Forelimb muscle (tissue), 1 donor: ENCODE results near the gene PRCP. TPM values are rescaled to one million over a fixed set of nuclear protein-coding genes. Genes with fewer than 3 reads are reported as not detected.

Source experiments
- DNase-seq: peaks from one replicate; pipeline ENCODE4 v3.0.0-alpha.2; 2013; ENCODE audit warnings: low read depth
- polyA plus RNA-seq: library from polyadenylated mRNA; unstranded; fragments of 120-200 nt; gene quantifications from one replicate; pipeline ENCODE4 v1.2.1, GENCODE V29; 2013; ENCODE audit not compliant: insufficient read length

PRCP gene
- polyA plus RNA-seq, 1 donor = 96.3 TPM

GRCh38 chr11:82907371-82907770 is 7.1 kb upstream of the PRCP start:
- DNase-seq = no peak

- DNase-seq = no peak
Observed at GRCh38 chr11:82906931-82907330, 6.7 kb upstream of the PRCP start.

- DNase-seq = no peak
Observed at GRCh38 chr11:82906236-82906635, 6.0 kb upstream of the PRCP start.

- no peak for DNase-seq
Observed at GRCh38 chr11:82903843-82904586, 3.8 kb upstream of the PRCP start.

GRCh38 chr11:82902880-82903279 is 2.6 kb upstream of the PRCP start:
- no peak for DNase-seq

- DNase-seq = no peak
Observed at GRCh38 chr11:82901922-82902485, 1.8 kb upstream of the PRCP start.

- peak; percentile 94 for DNase-seq
Observed at GRCh38 chr11:82901165-82901921, 1.1 kb upstream of the PRCP start, which contains the start of gene DDIAS. DDIAS (plus strand) TSS chr11:82901736; CDS start chr11:82914739, 13,003 bp downstream.

- no peak for DNase-seq
Observed at GRCh38 chr11:82899957-82900276, 313 bp downstream of the PRCP start.

GRCh38 chr11:82899186-82899820 is 927 bp downstream of the PRCP start:
- DNase-seq = no peak

- DNase-seq = no peak
Observed at GRCh38 chr11:82898241-82898640, 2.0 kb downstream of the PRCP start.

- DNase-seq = no peak
Observed at GRCh38 chr11:82896183-82896582, 4.0 kb downstream of the PRCP start.

GRCh38 chr11:82895437-82896091 is 4.7 kb downstream of the PRCP start:
- DNase-seq = no peak

GRCh38 chr11:82892611-82893169 is 7.5 kb downstream of the PRCP start:
- no peak for DNase-seq

- DNase-seq = no peak
Observed at GRCh38 chr11:82890936-82891335, 9.3 kb downstream of the PRCP start.

- no peak for DNase-seq
Observed at GRCh38 chr11:82890002-82890341, 10.3 kb downstream of the PRCP start.

GRCh38 chr11:82889133-82890001 is 10.9 kb downstream of the PRCP start:
- DNase-seq = no peak

- no peak for DNase-seq
Observed at GRCh38 chr11:82883853-82884252, 16.4 kb downstream of the PRCP start.

GRCh38 chr11:82874646-82875523 is 25.3 kb downstream of the PRCP start:
- no peak for DNase-seq

- no peak for DNase-seq
Observed at GRCh38 chr11:82873919-82874333, 26.3 kb downstream of the PRCP start.
